ENCODE measurements around the gene ADIPOR2.
A peak's percentile ranks its signal among the peaks of the same experiment; 100 is the strongest.

Gene ADIPOR2, protein sequence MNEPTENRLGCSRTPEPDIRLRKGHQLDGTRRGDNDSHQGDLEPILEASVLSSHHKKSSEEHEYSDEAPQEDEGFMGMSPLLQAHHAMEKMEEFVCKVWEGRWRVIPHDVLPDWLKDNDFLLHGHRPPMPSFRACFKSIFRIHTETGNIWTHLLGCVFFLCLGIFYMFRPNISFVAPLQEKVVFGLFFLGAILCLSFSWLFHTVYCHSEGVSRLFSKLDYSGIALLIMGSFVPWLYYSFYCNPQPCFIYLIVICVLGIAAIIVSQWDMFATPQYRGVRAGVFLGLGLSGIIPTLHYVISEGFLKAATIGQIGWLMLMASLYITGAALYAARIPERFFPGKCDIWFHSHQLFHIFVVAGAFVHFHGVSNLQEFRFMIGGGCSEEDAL

DNA sequence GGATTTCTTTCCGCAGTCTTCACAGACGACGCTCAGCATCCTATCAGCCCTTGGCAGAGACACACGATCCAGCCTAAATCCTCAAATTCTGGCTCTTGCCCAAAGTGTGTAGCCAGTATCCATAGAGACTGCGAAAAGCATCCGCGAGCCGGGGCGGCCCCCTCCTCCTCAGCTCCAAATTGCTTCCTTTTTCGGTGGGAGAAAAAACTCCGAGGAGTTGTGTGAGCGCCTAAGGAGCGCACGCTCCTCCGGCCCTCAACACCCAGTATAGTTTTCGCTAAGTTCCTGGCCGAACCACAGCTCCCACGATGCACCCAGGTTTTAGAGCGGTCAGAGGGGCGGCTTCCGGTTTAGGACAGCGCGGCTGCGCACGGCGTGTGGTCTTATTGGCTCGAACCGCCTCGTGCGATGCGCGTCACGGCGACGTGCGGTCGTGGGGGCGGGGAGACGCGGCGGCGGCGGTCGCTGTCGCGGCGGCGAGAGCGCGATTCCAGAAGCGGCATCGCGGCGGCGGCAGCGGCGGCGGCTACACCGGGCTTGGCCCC lies at the start of gene ADIPOR2:
Gene ADIPOR2 (plus strand): TSS at position 493 of the 545 bp plus-strand sequence. CDS start 63,274 bp downstream, outside the sequence.
- TF ChIP-seq, protein P1, sequence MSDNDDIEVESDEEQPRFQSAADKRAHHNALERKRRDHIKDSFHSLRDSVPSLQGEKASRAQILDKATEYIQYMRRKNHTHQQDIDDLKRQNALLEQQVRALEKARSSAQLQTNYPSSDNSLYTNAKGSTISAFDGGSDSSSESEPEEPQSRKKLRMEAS (IDR thresholded peaks at IDR 0.05) = peak; percentile 85
- TF ChIP-seq, protein P2, sequence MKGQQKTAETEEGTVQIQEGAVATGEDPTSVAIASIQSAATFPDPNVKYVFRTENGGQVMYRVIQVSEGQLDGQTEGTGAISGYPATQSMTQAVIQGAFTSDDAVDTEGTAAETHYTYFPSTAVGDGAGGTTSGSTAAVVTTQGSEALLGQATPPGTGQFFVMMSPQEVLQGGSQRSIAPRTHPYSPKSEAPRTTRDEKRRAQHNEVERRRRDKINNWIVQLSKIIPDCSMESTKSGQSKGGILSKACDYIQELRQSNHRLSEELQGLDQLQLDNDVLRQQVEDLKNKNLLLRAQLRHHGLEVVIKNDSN (IDR thresholded peaks at IDR 0.05) = peak; percentile 81
- TF ChIP-seq ZBTB7A (IDR thresholded peaks at IDR 0.05; ENCODE audit: low read depth) = no peak
- no peak for TF ChIP-seq CEBPB (IDR thresholded peaks at IDR 0.05)
- no peak for TF ChIP-seq FOXM1 (IDR thresholded peaks at IDR 0.05; ENCODE audit: borderline replicate concordance, low read depth)
- peak; percentile 33; the same call in 1 of the 2 replicates for TF ChIP-seq TCF12 (IDR thresholded peaks at IDR 0.05; ENCODE audit: low read depth)
- peak; percentile 93 for TF ChIP-seq TAF1 (IDR thresholded peaks at IDR 0.05; ENCODE audit: low read depth)
- TF ChIP-seq YY1 (IDR thresholded peaks at IDR 0.05; ENCODE audit: low read depth) = peak; percentile 49; the same call in 1 of the 2 replicates
- TF ChIP-seq NFIC (IDR thresholded peaks at IDR 0.05) = peak; percentile 65; the same call in 1 of the 2 replicates
- no peak; the same call in 1 of the 2 replicates for TF ChIP-seq RAD21 (IDR thresholded peaks at IDR 0.05; ENCODE audit: low read depth)
- TF ChIP-seq, protein P3, sequence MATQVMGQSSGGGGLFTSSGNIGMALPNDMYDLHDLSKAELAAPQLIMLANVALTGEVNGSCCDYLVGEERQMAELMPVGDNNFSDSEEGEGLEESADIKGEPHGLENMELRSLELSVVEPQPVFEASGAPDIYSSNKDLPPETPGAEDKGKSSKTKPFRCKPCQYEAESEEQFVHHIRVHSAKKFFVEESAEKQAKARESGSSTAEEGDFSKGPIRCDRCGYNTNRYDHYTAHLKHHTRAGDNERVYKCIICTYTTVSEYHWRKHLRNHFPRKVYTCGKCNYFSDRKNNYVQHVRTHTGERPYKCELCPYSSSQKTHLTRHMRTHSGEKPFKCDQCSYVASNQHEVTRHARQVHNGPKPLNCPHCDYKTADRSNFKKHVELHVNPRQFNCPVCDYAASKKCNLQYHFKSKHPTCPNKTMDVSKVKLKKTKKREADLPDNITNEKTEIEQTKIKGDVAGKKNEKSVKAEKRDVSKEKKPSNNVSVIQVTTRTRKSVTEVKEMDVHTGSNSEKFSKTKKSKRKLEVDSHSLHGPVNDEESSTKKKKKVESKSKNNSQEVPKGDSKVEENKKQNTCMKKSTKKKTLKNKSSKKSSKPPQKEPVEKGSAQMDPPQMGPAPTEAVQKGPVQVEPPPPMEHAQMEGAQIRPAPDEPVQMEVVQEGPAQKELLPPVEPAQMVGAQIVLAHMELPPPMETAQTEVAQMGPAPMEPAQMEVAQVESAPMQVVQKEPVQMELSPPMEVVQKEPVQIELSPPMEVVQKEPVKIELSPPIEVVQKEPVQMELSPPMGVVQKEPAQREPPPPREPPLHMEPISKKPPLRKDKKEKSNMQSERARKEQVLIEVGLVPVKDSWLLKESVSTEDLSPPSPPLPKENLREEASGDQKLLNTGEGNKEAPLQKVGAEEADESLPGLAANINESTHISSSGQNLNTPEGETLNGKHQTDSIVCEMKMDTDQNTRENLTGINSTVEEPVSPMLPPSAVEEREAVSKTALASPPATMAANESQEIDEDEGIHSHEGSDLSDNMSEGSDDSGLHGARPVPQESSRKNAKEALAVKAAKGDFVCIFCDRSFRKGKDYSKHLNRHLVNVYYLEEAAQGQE (IDR thresholded peaks at IDR 0.05; ENCODE audit: low read depth) = no peak
- no peak; the same call in 1 of the 2 replicates for TF ChIP-seq EGR1 (IDR thresholded peaks at IDR 0.05)
- peak; percentile 45; the same call in 1 of the 2 replicates for TF ChIP-seq EP300 (IDR thresholded peaks at IDR 0.05; ENCODE audit: borderline replicate concordance)
- TF ChIP-seq TEAD4 (IDR thresholded peaks at IDR 0.05) = no peak
- peak; percentile 94 for TF ChIP-seq CREB1 (IDR thresholded peaks at IDR 0.05; ENCODE audit: low read depth)

DNA sequence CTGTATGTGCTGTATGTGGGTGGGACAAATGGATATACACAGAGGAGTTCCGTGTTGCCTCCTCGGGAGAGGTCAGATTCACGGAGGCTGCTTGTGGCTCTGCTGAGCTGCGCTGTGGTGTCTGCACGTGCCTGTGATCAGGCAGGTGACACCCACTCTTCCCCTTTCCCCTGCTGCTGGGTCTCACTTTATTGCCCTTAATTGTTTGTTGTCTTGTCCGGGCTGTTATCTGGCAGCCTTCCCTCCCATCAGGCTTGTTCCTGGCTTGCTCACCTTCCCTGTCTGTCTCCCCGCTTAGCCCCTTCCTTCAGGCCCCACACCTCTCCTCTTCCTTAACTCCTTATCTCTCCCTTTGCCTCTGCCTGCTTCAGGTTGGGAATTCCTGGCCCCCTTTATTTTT lies 48.4 kb upstream of the ADIPOR2 start:
- TF ChIP-seq ZBTB7A (IDR thresholded peaks at IDR 0.05; ENCODE audit: low read depth) = no peak
- no peak for TF ChIP-seq TCF12 (IDR thresholded peaks at IDR 0.05; ENCODE audit: low read depth)
- TF ChIP-seq, protein P3 (IDR thresholded peaks at IDR 0.05; ENCODE audit: low read depth) = no peak
- TF ChIP-seq, protein P1 (IDR thresholded peaks at IDR 0.05) = no peak
- no peak for TF ChIP-seq CEBPB (IDR thresholded peaks at IDR 0.05)
- TF ChIP-seq FOXM1 (IDR thresholded peaks at IDR 0.05; ENCODE audit: borderline replicate concordance, low read depth) = no peak

DNA sequence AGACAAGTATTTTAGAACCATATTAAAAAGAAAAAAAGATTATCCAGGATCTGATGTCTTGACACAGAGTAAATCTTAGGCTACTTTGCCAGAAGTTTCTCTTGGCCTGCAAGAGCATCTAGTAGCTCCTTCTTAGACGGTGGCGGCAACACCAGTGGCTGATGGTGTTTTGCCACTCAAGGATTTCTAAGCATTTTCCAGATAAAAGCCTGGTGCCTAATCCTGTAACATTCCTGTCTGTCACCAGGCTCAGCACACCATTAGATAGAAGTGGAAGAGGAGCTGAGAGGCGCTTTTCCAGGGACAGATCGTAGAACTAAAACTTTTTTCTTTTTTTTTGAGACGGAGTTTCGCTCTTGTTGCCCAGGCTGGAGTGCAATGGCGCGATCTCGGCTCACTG lies 47.8 kb upstream of the ADIPOR2 start:
- TF ChIP-seq EGR1 (IDR thresholded peaks at IDR 0.05) = no peak
- no peak for TF ChIP-seq YY1 (IDR thresholded peaks at IDR 0.05; ENCODE audit: low read depth)
- no peak for TF ChIP-seq FOXM1 (IDR thresholded peaks at IDR 0.05; ENCODE audit: borderline replicate concordance, low read depth)
- no peak for TF ChIP-seq RAD21 (IDR thresholded peaks at IDR 0.05; ENCODE audit: low read depth)
- no peak for TF ChIP-seq TCF12 (IDR thresholded peaks at IDR 0.05; ENCODE audit: low read depth)
- no peak for TF ChIP-seq EP300 (IDR thresholded peaks at IDR 0.05; ENCODE audit: borderline replicate concordance)

DNA sequence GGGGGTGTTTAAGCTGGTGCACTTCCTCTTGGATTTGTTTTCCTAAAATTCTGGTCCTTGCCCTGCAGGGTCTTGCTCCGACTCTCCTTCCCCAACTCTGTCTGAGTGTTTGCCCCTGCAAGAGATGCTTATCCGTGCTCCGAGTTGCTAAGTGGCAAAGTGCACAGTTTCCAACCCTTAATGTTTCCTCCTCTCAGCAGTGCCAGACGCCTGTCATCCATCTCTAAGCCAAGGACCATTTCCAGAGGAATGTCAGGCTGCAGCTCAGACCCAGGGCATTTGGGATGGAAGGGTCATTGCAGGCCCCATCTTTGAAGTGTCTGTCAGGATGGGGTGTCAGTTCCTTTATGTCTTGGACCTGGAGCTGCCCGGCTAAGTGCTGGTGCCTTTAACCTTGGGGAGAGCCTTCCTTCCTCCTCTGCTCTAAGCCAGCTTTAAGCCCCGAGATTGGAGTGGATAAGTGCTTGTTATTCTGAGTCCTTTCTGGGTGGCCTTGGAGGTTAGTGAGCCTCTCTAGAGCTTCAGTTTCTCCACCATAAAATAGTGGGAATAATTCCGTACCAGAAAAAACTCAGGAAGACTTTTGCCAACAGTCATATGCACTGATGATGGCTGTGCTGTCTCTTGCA lies 46.9 kb upstream of the ADIPOR2 start:
- TF ChIP-seq, protein P2 (IDR thresholded peaks at IDR 0.05) = no peak
- TF ChIP-seq CEBPB (IDR thresholded peaks at IDR 0.05) (no peak), TEAD4 (IDR thresholded peaks at IDR 0.05) (no peak), ZBTB7A (IDR thresholded peaks at IDR 0.05; ENCODE audit: low read depth) (no peak), EP300 (IDR thresholded peaks at IDR 0.05; ENCODE audit: borderline replicate concordance) (no peak), YY1 (IDR thresholded peaks at IDR 0.05; ENCODE audit: low read depth) (no peak), TAF1 (IDR thresholded peaks at IDR 0.05; ENCODE audit: low read depth) (no peak), NFIC (IDR thresholded peaks at IDR 0.05) (no peak), FOXM1 (IDR thresholded peaks at IDR 0.05; ENCODE audit: borderline replicate concordance, low read depth) (no peak), CREB1 (IDR thresholded peaks at IDR 0.05; ENCODE audit: low read depth) (no peak), EGR1 (IDR thresholded peaks at IDR 0.05) (no peak), RAD21 (IDR thresholded peaks at IDR 0.05; ENCODE audit: low read depth) (no peak), TCF12 (IDR thresholded peaks at IDR 0.05; ENCODE audit: low read depth) (no peak)
- TF ChIP-seq, protein P3 (IDR thresholded peaks at IDR 0.05; ENCODE audit: low read depth) = no peak
- TF ChIP-seq, protein P1 (IDR thresholded peaks at IDR 0.05) = no peak
